IMR-90 (cell line): ENCODE results near the gene KCNMA1. TPM values are rescaled to one million over a fixed set of nuclear protein-coding genes. Genes with fewer than 3 reads are reported as not detected.

ENCODE experiments used
- ATAC-seq: fragments of 200-7000 bp; cut with Tn5 transposase; 2 replicates; pipeline ENCODE4 v1.9.1; 2020; ENCODE audit warnings: low read depth, mild to moderate bottlenecking, moderate library complexity
- BruUV-seq: library from RNA; stranded (reverse); fragments of 400-500 nt; replicated peaks from 2 replicates; lab custom pipeline; 2021; lab: Mats Ljungman, UMichigan
- CTCF ChIA-PET: fragments of 300-600 bp; formaldehyde crosslinking; extraction: SDS; loops from one replicate; lab custom pipeline; 2021; ENCODE audit warnings: antibody characterized with exemption; lab: Yijun Ruan, JAX
- POLR2A ChIA-PET: fragments of 300-600 bp; sonication (Branson Sonifier 250); formaldehyde crosslinking; loops from one replicate; lab custom pipeline; 2022; ENCODE audit warnings: antibody characterized with exemption; ENCODE audit not compliant: unreplicated experiment; lab: Charles Lee
- DNase-seq: peaks from one replicate; pipeline ENCODE4 v3.0.0; 2013
- H2AFZ ChIP-seq: replicated peaks from 2 replicates; pipeline ENCODE3; 2013; ENCODE audit warnings: low read length, mild to moderate bottlenecking; ENCODE audit not compliant: poor library complexity
- H2AK5ac ChIP-seq: 2 replicates; pipeline ENCODE4 v1.6.1; 2013; ENCODE audit warnings: low read depth, low read length, inconsistent platforms
- H2AK9ac ChIP-seq: replicated peaks from 2 replicates; pipeline ENCODE3; 2013; ENCODE audit warnings: mild to moderate bottlenecking, low read depth, low read length, moderate library complexity; ENCODE audit not compliant: poor library complexity
- H2BK120ac ChIP-seq: 2 replicates; pipeline ENCODE4 v1.6.1; 2013; ENCODE audit warnings: low read depth, low read length, inconsistent platforms
- H2BK15ac ChIP-seq: 3 replicates; pipeline ENCODE4 v1.6.1; 2013; ENCODE audit warnings: low read depth, low read length, inconsistent platforms
- H2BK20ac ChIP-seq: 2 replicates; pipeline ENCODE4 v1.6.1; 2013; ENCODE audit warnings: low read depth, mild to moderate bottlenecking, inconsistent platforms, low read length, moderate library complexity
- H2BK5ac ChIP-seq: 2 replicates; pipeline ENCODE4 v1.6.1; 2013; ENCODE audit warnings: mild to moderate bottlenecking, low read depth, low read length, inconsistent platforms; ENCODE audit not compliant: poor library complexity, severe bottlenecking
- H3K14ac ChIP-seq: replicated peaks from 2 replicates; pipeline ENCODE4 v1.6.1; 2013; ENCODE audit warnings: low read depth, low read length, inconsistent platforms
- H3K18ac ChIP-seq: 2 replicates; pipeline ENCODE4 v1.6.1; 2013; ENCODE audit warnings: low read depth, low read length, control low read depth
- H3K23ac ChIP-seq: 2 replicates; pipeline ENCODE4 v1.6.1; 2013; ENCODE audit warnings: low read depth, low read length, inconsistent platforms
- H3K27ac ChIP-seq: 2 replicates; pipeline ENCODE4 v1.5.1; 2013; ENCODE audit warnings: mild to moderate bottlenecking, control low read depth, low read length; ENCODE audit not compliant: insufficient read depth
- H3K27me3 ChIP-seq: 2 replicates; pipeline ENCODE4 v1.6.1; 2013; ENCODE audit warnings: low read length; ENCODE audit not compliant: control insufficient read depth, insufficient read depth
- H3K36me3 ChIP-seq: 2 replicates; pipeline ENCODE4 v1.6.1; 2013; ENCODE audit warnings: low read length, mixed read lengths; ENCODE audit not compliant: control insufficient read depth, insufficient read depth
- H3K4ac ChIP-seq: 2 replicates; pipeline ENCODE4 v1.6.1; 2013; ENCODE audit warnings: low read depth, low read length, inconsistent platforms
- H3K4me1 ChIP-seq: 2 replicates; pipeline ENCODE4 v1.6.1; 2013; ENCODE audit warnings: low read length, mixed read lengths; ENCODE audit not compliant: control insufficient read depth, insufficient read depth
- H3K4me2 ChIP-seq: 2 replicates; pipeline ENCODE4 v1.6.1; 2013; ENCODE audit warnings: low read depth, mild to moderate bottlenecking, control low read depth, low read length, moderate library complexity
- H3K4me3 ChIP-seq: 2 replicates; pipeline ENCODE4 v1.5.1; 2013; ENCODE audit warnings: low read depth, mild to moderate bottlenecking, control low read depth, low read length, moderate library complexity; ENCODE audit not compliant: insufficient read depth
- H3K56ac ChIP-seq: 2 replicates; pipeline ENCODE4 v1.6.1; 2013; ENCODE audit warnings: low read length, inconsistent platforms; ENCODE audit not compliant: insufficient read depth; ENCODE audit errors: extremely low read depth
- H3K79me1 ChIP-seq, 2 experiments: 2 replicates each; pipeline ENCODE4 v1.6.1; 2013; ENCODE audit warnings: low read length in 2 of 2, inconsistent platforms in 1 of 2, low read depth in 1 of 2
- H3K9ac ChIP-seq: 2 replicates; pipeline ENCODE4 v1.6.1; 2013; ENCODE audit warnings: low read depth, low read length, control low read depth
- H3K9me1 ChIP-seq: 2 replicates; pipeline ENCODE4 v1.6.1; 2013; ENCODE audit warnings: low read length, inconsistent platforms; ENCODE audit not compliant: insufficient read depth
- H3K9me3 ChIP-seq: 2 replicates; pipeline ENCODE4 v1.6.1; 2013; ENCODE audit warnings: low read length; ENCODE audit not compliant: control insufficient read depth, insufficient read depth
- H4K20me1 ChIP-seq: 2 replicates; pipeline ENCODE4 v1.6.1; 2013; ENCODE audit warnings: low read length, inconsistent platforms; ENCODE audit not compliant: insufficient read depth
- H4K5ac ChIP-seq: 2 replicates; pipeline ENCODE4 v1.6.1; 2013; ENCODE audit warnings: mild to moderate bottlenecking, low read depth, low read length, control low read depth
- H4K8ac ChIP-seq, 2 experiments: 2 replicates each; pipeline ENCODE4 v1.6.1; 2013; ENCODE audit warnings: low read depth in 2 of 2, low read length in 2 of 2, control low read depth in 1 of 2, inconsistent platforms in 1 of 2
- H4K91ac ChIP-seq: 2 replicates; pipeline ENCODE4 v1.6.1; 2013; ENCODE audit warnings: low read depth, low read length, inconsistent platforms; ENCODE audit not compliant: insufficient read depth
- BHLHE40 ChIP-seq: fragments of 150-350 bp; IDR thresholded peaks from 2 replicates; pipeline ENCODE4 v1.6.1; 2016; ENCODE audit warnings: mild to moderate bottlenecking, low read depth, low read length
- CEBPB ChIP-seq: IDR thresholded peaks from 2 replicates; pipeline ENCODE4 v1.6.1; 2012; ENCODE audit warnings: low read depth, low read length, improper control_type of control experiment
- CHD1 ChIP-seq: IDR thresholded peaks from 2 replicates; pipeline ENCODE4 v1.6.1; 2012; ENCODE audit warnings: low read depth, low read length, improper control_type of control experiment
- FOS ChIP-seq: fragments of 150-350 bp; IDR thresholded peaks from 2 replicates; pipeline ENCODE4 v1.6.1; 2016; ENCODE audit warnings: low read depth, low read length
- MXI1 ChIP-seq: IDR thresholded peaks from 2 replicates; pipeline ENCODE4 v1.6.1; 2012; ENCODE audit warnings: low read depth, mild to moderate bottlenecking, low read length, moderate library complexity, borderline replicate concordance
- POLR2A ChIP-seq: IDR thresholded peaks from 2 replicates; pipeline ENCODE4 v1.6.1; 2012; ENCODE audit warnings: mild to moderate bottlenecking, low read depth, low read length
- RCOR1 ChIP-seq: IDR thresholded peaks from 2 replicates; pipeline ENCODE4 v1.6.1; 2012; ENCODE audit warnings: mild to moderate bottlenecking, low read length, improper control_type of control experiment; ENCODE audit not compliant: insufficient replicate concordance
- WGBS, 2 experiments: methylation state at CpG; one replicate each; pipeline versions ENCODE4 v1.1.5 to v1.1.7; 2013; ENCODE audit warnings: missing lambda C conversion rate in 2 of 2; ENCODE audit not compliant: insufficient read length in 1 of 2; ENCODE audit errors: extremely low coverage in 2 of 2; 5-methylcytosine and 5-hydroxymethylcytosine counted together
- dilution Hi-C: fragments of 300-500 bp; cut with HindIII; formaldehyde crosslinking; loops from one replicate; pipeline ENCODE4 v1.14.3; 2018; ENCODE audit warnings: low sequenced_read_pairs; ENCODE audit not compliant: unreplicated experiment
- in situ Hi-C: fragments of 300-500 bp; cut with MboI; formaldehyde crosslinking; loops from 3 replicates; pipeline ENCODE4 v1.14.3; 2019; ENCODE audit warnings: low sequenced_read_pairs, inconsistent platforms, mixed read lengths
- intact Hi-C: fragments of 100-400 bp; cut with micrococcal nuclease; formaldehyde crosslinking; loops from 2 replicates; pipeline ENCODE4 v1.10.0; 2022
- polyA plus RNA-seq, 3 experiments: library from polyadenylated mRNA; depleted of rRNA; stranded (reverse); fragments of >200 nt; gene quantifications; 2 replicates each; pipeline ENCODE4 v1.2.3, GENCODE V29; 2012; ENCODE audit warnings: low replicate concordance in 1 of 3
- total RNA-seq: library from RNA; depleted of rRNA; stranded (reverse); fragments of >200 nt; gene quantifications from 2 replicates; pipeline ENCODE4 v1.2.3, GENCODE V29; 2012
- TF ChIP-seq, protein P1 (sequence below): fragments of 150-350 bp; IDR thresholded peaks from 2 replicates; pipeline ENCODE4 v1.6.1; 2016; ENCODE audit warnings: low read depth, mild to moderate bottlenecking, low read length, moderate library complexity, borderline replicate concordance
- TF ChIP-seq, protein P2 (sequence below): conservative IDR thresholded peaks from 2 replicates; pipeline ENCODE4 v1.5.1; 2012; ENCODE audit warnings: mild to moderate bottlenecking, low read depth, low read length, improper control_type of control experiment

Gene KCNMA1
- total and polyA plus RNA-seq, 2 of the 4 experiments (the other 2 are of a cell fraction) = 25.6 to 29.6 TPM

GRCh38 chr10:77553311-77553710, 84.3 kb downstream of the KCNMA1 start:
- H2BK15ac ChIP-seq = no peak overlapping the region
- no peak overlapping the region for H3K9ac ChIP-seq
- no peak overlapping the region for H3K27ac ChIP-seq
- no peak overlapping the region for H2BK5ac ChIP-seq
- no peak overlapping the region for H3K23ac ChIP-seq
- no TSS peak for BruUV-seq
- H2AFZ ChIP-seq = no peak overlapping the region
- POLR2A ChIA-PET = no interaction called here
- H3K27me3 ChIP-seq = no peaks in the 10 kb centered on the region
- H2BK20ac ChIP-seq = no peak overlapping the region
- peaks cover 5% of the 10 kb centered on the region; the same call in 1 of the 2 replicates for H3K4me1 ChIP-seq
- H4K91ac ChIP-seq = no peak overlapping the region
- H3K9me3 ChIP-seq = no peaks in the 10 kb centered on the region
- H3K18ac ChIP-seq = no peak overlapping the region
- no peak overlapping the region for H3K14ac ChIP-seq
- H3K36me3 ChIP-seq = no peaks in the 10 kb centered on the region
- WGBS, 2 experiments = 100% methylated on average over 1 of the region's 3 CpGs; no CpG with 5 or more reads in 1 of the 2 experiments
- DNase-seq (no peak), ATAC-seq (no peak)
- no peak overlapping the region for H2BK120ac ChIP-seq
- no peaks in the 10 kb centered on the region for H4K20me1 ChIP-seq
- peaks cover 4% of the 10 kb centered on the region; the same call in 1 of the 2 replicates for H3K9me1 ChIP-seq
- H4K8ac ChIP-seq = no peak overlapping the region
- H4K5ac ChIP-seq = no peak overlapping the region
- no peak overlapping the region for H2AK5ac ChIP-seq
- H3K4me3 ChIP-seq = no peak overlapping the region
- H3K56ac ChIP-seq = no peak overlapping the region
- H3K4ac ChIP-seq = no peak overlapping the region
- dilution Hi-C loops = no loop called here
- no peaks in the 10 kb centered on the region for H3K79me1 ChIP-seq
- H3K4me2 ChIP-seq = no peak overlapping the region
- intact Hi-C loops = no loop called here
- CTCF ChIA-PET = interaction anchor here (1.3 kb wide), 1 partner anchor 12 kb away, joined by 3 read pairs; no protein-coding TSS in a partner anchor
- no peak overlapping the region for H2AK9ac ChIP-seq
- TF ChIP-seq POLR2A (no peak), CHD1 (no peak), MXI1 (no peak), RCOR1 (no peak), FOS (no peak), CEBPB (no peak), BHLHE40 (no peak)
- TF ChIP-seq, protein P1, sequence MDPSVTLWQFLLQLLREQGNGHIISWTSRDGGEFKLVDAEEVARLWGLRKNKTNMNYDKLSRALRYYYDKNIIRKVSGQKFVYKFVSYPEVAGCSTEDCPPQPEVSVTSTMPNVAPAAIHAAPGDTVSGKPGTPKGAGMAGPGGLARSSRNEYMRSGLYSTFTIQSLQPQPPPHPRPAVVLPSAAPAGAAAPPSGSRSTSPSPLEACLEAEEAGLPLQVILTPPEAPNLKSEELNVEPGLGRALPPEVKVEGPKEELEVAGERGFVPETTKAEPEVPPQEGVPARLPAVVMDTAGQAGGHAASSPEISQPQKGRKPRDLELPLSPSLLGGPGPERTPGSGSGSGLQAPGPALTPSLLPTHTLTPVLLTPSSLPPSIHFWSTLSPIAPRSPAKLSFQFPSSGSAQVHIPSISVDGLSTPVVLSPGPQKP = no peak
- TF ChIP-seq, protein P2, sequence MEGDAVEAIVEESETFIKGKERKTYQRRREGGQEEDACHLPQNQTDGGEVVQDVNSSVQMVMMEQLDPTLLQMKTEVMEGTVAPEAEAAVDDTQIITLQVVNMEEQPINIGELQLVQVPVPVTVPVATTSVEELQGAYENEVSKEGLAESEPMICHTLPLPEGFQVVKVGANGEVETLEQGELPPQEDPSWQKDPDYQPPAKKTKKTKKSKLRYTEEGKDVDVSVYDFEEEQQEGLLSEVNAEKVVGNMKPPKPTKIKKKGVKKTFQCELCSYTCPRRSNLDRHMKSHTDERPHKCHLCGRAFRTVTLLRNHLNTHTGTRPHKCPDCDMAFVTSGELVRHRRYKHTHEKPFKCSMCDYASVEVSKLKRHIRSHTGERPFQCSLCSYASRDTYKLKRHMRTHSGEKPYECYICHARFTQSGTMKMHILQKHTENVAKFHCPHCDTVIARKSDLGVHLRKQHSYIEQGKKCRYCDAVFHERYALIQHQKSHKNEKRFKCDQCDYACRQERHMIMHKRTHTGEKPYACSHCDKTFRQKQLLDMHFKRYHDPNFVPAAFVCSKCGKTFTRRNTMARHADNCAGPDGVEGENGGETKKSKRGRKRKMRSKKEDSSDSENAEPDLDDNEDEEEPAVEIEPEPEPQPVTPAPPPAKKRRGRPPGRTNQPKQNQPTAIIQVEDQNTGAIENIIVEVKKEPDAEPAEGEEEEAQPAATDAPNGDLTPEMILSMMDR = no peak
- in situ Hi-C loops = no loop called here
